ENCODE data around the gene AP2M1.

GRCh38 chr3:184193991-184194539 lies 19.4 kb downstream of the AP2M1 start:
- TF ChIP-seq EP300 (IDR thresholded peaks at IDR 0.05) (no peak), CEBPB (IDR thresholded peaks at IDR 0.05) (no peak), CHD2 (IDR thresholded peaks at IDR 0.05; ENCODE audit: low read length, partially characterized antibody) (no peak), JUN (IDR thresholded peaks at IDR 0.05) (no peak), HDAC2 (IDR thresholded peaks at IDR 0.05) (no peak), FOSL2 (IDR thresholded peaks at IDR 0.05) (no peak), FOSL2 (CRISPR knock-in tag; IDR thresholded peaks at IDR 0.05) (no peak), CTCF (IDR thresholded peaks at IDR 0.05) (no peak)
